Measurements from ENCODE around the gene CIITA.

GRCh38 chr16:10942352-10943063 is 65.5 kb downstream of the CIITA start, which contains the start of gene DEXI:
- TF ChIP-seq CTCF (IDR thresholded peaks at IDR 0.05; ENCODE audit: low read depth, low read length, poor library complexity, severe bottlenecking) (no peak), EZH2phosphoT487 (IDR thresholded peaks at IDR 0.05; ENCODE audit: borderline replicate concordance, low read length) (no peak)

Data from DOHH2 (cell line).